ENCODE results near the gene TPM4. TPM values are rescaled to one million over a fixed set of nuclear protein-coding genes. Genes with fewer than 3 reads are reported as not detected.

TPM4 gene
- total and polyA plus RNA-seq, 2 of the 8 experiments (the other 6 are each of a cell fraction or from before 2014, with no cell fraction given): 160 to 359 TPM

DNA sequence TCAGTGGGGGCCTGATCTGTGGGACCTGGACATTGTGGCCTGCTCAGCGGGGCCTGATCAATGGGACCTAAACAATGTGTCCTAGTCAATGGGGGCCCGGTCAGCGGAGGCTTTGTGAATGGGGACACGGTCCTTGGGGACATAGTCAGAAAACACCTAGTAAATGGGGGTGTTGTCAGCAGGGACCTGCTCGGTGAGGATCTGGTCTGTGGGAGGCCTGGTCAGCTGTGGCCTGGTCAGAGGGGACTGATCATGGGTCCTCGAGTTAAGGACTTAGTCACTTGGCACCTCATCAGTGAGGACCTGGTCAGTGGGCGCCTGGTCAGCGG, 44.5 kb upstream of the TPM4 start (continued):
- no peak for TF ChIP-seq KDM1A (IDR thresholded peaks at IDR 0.05; ENCODE audit: borderline replicate concordance, low read length)
- no peak for TF ChIP-seq GABPA (IDR thresholded peaks at IDR 0.05; ENCODE audit: borderline replicate concordance, insufficient read depth, low read length)
